Ecto neural progenitor cell (in vitro differentiated cells): ENCODE measurements around the gene RAP2B.

Source experiments
- DNase-seq: peaks from one replicate; pipeline ENCODE4 v3.0.0-alpha.2; 2018; ENCODE audit warnings: low spot score

RAP2B gene

DNA sequence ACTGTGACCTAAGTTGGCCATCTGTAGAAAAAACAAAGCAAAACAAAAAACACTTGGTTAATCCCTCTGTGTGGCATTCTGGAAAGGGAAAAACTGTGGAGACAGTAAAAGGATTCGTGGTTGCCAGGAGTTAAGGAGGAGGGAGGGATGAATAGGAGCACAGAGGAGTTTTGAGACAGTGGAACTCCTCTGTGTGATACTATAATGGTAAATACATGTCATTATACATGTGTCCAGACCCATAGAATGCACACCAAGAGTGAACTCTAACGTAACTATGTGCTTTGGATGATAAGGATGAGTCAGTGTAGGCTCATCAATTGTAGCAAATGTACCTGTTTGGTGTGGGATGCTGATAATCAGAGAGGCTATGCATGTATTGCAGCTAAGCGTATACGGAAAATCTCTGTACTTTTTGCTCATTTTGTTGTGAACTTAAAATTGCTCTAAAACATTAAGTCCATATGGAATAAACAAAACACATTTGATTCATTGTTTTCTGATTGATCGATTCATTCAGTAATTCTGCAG lies 33.4 kb downstream of the RAP2B start:
- no peak for DNase-seq

DNA sequence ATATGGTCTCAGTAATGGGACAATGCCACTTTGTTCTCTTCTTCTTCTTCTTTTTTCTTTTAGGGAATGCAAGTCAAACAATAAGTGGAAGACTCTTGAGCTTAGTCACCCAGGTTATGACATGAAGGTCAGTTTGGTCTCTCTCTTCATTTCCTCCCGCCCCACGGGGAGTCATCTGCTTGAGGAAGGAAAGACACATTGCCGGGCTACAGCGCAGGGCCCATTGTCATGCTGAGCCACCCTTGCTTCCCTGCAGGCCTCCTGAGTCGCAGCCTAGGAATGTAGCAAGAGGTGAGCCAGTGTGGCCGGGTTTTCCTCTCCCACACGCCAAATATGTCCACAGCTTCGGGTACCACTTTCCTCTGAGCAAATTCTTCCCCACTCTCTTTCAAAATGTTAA lies 47.6 kb downstream of the RAP2B start:
- no peak for DNase-seq

DNA sequence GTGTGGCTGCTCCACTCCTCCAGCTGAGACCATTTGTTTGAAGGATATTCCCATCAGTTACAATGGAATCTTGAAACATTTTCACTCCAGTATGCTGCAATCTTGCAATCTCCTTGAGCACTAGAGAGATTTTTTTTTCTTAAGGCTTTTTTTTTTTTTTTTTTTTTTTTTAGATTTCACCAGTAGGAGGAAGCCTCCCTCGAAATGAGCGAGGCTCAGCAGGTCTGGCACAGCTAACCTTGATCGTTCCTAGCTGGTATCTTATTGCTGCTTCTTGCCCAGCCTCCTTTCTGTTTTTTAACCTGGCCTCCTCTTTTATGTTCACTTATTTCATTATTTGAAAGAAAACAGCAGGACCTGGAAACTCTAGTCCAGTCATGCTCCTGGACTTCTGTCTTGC lies 48.1 kb downstream of the RAP2B start:
- no peak for DNase-seq

DNA sequence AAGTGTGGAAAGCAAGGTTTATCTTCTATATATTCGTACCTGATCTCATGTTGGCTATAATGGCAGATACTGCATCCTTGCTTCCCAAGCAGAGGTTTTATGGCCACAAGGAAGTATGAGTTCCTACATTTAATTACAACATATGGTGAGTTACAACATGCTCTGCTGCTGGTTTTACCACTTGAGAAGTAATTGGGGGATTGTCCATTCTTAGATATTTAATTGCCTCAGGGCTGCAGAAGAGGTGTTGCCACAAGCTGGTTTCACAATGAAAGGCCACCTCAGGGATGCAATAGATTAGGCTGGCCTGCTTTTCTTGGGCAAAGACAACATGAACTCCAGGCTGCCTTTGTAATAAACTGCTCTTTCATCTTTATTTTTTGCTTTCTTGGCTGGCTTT lies 48.6 kb downstream of the RAP2B start:
- DNase-seq: no peak

DNA sequence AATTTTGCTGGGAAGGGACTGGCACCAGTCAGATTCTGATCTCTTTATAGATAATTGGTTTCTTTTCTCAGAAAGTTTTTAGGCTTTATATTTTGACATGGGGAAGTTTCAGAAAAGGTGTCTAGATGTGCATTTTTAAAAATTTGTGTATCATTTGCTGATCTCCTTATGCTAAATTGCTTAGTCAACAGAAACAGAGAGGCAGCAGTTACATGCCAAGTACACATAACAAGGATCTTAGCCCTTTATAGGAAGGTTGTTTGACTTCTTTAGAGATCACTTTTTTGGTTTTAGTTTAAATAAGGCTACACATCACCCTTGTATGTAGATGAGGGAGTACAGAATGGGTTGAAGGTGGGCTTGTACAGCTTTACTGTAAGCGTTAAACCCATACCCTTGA lies 53.5 kb downstream of the RAP2B start:
- DNase-seq: no peak

DNA sequence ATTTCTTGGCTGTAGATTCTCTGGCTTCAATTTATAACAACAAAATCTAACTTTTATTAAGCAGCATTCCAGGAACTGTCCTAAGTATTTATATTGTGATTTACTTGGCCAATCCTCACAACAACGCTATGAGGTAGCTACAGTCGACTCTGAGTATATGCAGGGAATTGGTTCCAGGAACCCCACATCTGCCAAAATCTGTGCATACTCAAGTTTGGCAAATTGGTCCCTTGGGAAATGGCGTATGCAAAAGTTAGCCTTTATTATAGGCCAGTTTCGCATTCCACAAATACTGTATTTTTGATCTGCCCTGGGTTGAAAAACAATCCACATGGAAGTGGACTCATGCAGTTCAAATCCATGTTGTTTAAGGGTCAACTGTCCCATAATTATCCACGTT lies 53.9 kb downstream of the RAP2B start:
- DNase-seq: no peak

DNA sequence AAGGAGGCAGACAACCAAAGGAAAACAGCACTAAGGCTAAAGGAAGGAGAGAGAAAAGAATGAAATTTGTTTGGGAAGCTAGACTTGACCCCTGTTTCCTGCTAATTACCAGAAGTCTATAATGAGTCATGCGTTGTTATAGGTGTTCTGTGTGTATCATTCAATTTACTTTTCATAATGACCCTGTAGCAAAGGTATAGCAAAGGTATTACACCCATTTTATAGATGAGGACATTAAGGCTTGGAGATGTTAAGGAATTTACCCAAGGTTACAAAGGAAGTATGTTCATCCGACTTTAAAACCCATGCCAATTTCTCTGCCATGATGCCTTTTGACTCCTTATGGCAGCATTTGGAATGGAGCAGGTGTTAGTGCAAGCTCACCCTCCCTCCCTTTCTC lies 54.9 kb downstream of the RAP2B start:
- no peak for DNase-seq

DNA sequence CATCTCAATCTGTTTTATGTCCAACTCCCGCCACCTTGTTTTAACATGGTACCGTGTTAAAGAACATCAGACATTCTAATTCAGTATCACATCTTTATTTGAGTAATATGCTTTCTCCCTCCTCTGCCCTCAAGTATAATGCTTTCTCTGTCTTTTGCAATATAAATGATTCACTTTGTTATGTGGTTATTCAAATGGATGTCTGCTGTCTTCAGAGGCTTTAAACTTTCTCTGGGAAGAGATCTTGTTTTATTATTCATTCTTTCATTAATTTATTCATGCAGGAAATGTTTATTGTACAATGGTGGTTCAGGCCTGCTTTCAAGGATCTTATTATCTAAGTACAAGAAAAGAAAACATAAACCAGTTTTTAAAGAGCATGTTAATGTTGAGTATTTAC lies 57.1 kb downstream of the RAP2B start:
- no peak for DNase-seq
